ELF-1 (cell line): Measurements from ENCODE around the gene RPL19.
A peak's percentile ranks its signal among the peaks of the same experiment; 100 is the strongest.
"Not testable (repeated sequence)": the region's sequence is repeated elsewhere in the genome, so short reads cannot be mapped to it uniquely, and the experiment has no call there.

ENCODE experiments used
- DNase-seq: peaks from one replicate; pipeline ENCODE4 v3.0.0-alpha.2; 2016; ENCODE audit warnings: low read depth, low spot score

Gene RPL19

GRCh38 chr17:39200070-39200879, at the start of gene RPL19:
TSS of gene RPL19 (plus strand) at chr17:39200283. CDS start at chr17:39200345, 62 bp downstream.
- peak; percentile 85 for DNase-seq

GRCh38 chr17:39150795-39151149, 49.3 kb upstream of the RPL19 start:
- DNase-seq, result no peak

GRCh38 chr17:39151150-39151942, 48.7 kb upstream of the RPL19 start, which contains the start of gene PLXDC1:
TSS of gene PLXDC1 (minus strand) at chr17:39151637. CDS start at chr17:39151437, 200 bp downstream.
- DNase-seq, result no peak

GRCh38 chr17:39151943-39152818, 47.9 kb upstream of the RPL19 start:
- DNase-seq, result peak; percentile 30

- peak; percentile 95 for DNase-seq
Observed at GRCh38 chr17:39153599-39154051, 46.5 kb upstream of the RPL19 start.

GRCh38 chr17:39155654-39156053, 44.4 kb upstream of the RPL19 start:
- no peak for DNase-seq

GRCh38 chr17:39156491-39156890, 43.6 kb upstream of the RPL19 start:
- DNase-seq, result peak; percentile 69

- no peak for DNase-seq
Observed at GRCh38 chr17:39158623-39159022, 41.5 kb upstream of the RPL19 start.

- no peak for DNase-seq
Observed at GRCh38 chr17:39161962-39162361, 38.1 kb upstream of the RPL19 start.

GRCh38 chr17:39164675-39165143, 35.4 kb upstream of the RPL19 start:
- DNase-seq, result peak; percentile 98

- DNase-seq, result no peak
Observed at GRCh38 chr17:39165178-39165840, 34.8 kb upstream of the RPL19 start.

GRCh38 chr17:39165841-39166349, 34.2 kb upstream of the RPL19 start, which contains the start of gene ARL5C:
TSS of gene ARL5C (minus strand) at chr17:39166161. CDS start at chr17:39165760, 401 bp downstream.
- no peak for DNase-seq

- peak; percentile 72 for DNase-seq
Observed at GRCh38 chr17:39166437-39167335, 33.4 kb upstream of the RPL19 start.

GRCh38 chr17:39167476-39167875, 32.6 kb upstream of the RPL19 start:
- DNase-seq, result no peak

- DNase-seq, result not testable (repeated sequence)
Observed at GRCh38 chr17:39168503-39168902, 31.6 kb upstream of the RPL19 start.

GRCh38 chr17:39169101-39169500, 31.0 kb upstream of the RPL19 start:
- DNase-seq, result no peak

GRCh38 chr17:39169518-39169917, 30.6 kb upstream of the RPL19 start:
- no peak for DNase-seq

- no peak for DNase-seq
Observed at GRCh38 chr17:39170109-39170508, 30.0 kb upstream of the RPL19 start.

- no peak for DNase-seq
Observed at GRCh38 chr17:39170558-39170957, 29.5 kb upstream of the RPL19 start.

GRCh38 chr17:39171933-39172332, 28.1 kb upstream of the RPL19 start:
- no peak for DNase-seq
